Transverse colon (tissue), 4 donors: ENCODE measurements around the gene RLF. TPM values are rescaled to one million over a fixed set of nuclear protein-coding genes. Genes with fewer than 3 reads are reported as not detected.

Experiments
- DNase-seq: peaks from one replicate; pipeline ENCODE4 v3.0.0-alpha.2; 2019
- H3K27ac ChIP-seq, 4 donors: fragments of 200-600 bp; sonication (generic); 2 replicates each; pipeline ENCODE4 v1.5.1; 2016 to 2018; ENCODE audit warnings: inconsistent platforms in 4 of 4
- H3K27me3 ChIP-seq: fragments of 200-600 bp; sonication (generic); 2 replicates; pipeline ENCODE4 v1.5.1; 2017; ENCODE audit warnings: inconsistent platforms
- H3K36me3 ChIP-seq, 4 donors: fragments of 200-600 bp; sonication (generic); 2 replicates each; pipeline ENCODE4 v1.5.1; 2017 to 2019; ENCODE audit warnings: inconsistent platforms in 4 of 4
- H3K4me1 ChIP-seq, 4 donors: fragments of 200-600 bp; sonication (generic); 2 replicates each; pipeline ENCODE4 v1.5.1; 2017 to 2020; ENCODE audit warnings: inconsistent platforms in 4 of 4
- H3K4me3 ChIP-seq, 4 donors: fragments of 200-600 bp; sonication (generic); 1 replicate in 1 of 4; 2 replicates in 3 of 4; pipeline versions ENCODE4 v1.5.1 to v1.6.1; 2017 to 2019; ENCODE audit warnings: inconsistent platforms in 4 of 4
- H3K9me3 ChIP-seq, 2 donors: fragments of 200-600 bp; sonication (generic); 2 replicates each; pipeline ENCODE4 v1.5.1; 2017 to 2019; ENCODE audit warnings: inconsistent platforms in 2 of 2
- EP300 ChIP-seq: sonication (generic); formaldehyde crosslinking; IDR thresholded peaks from one replicate; pipeline ENCODE4 v1.6.1; 2017; ENCODE audit warnings: antibody characterized with exemption, low read depth
- POLR2A ChIP-seq: fragments of 450-650 bp; IDR thresholded peaks from one replicate; pipeline ENCODE4 v1.6.1; 2016; ENCODE audit warnings: antibody characterized with exemption, mild to moderate bottlenecking, moderate library complexity
- POLR2AphosphoS5 ChIP-seq, 3 donors: sonication (generic); formaldehyde crosslinking; IDR thresholded peaks; one replicate each; pipeline ENCODE4 v1.6.1; 2016; ENCODE audit warnings: antibody characterized with exemption in 3 of 3
- WGBS, 2 donors: methylation state at CpG; one replicate each; pipeline ENCODE4 v1.1.5; 2018; ENCODE audit warnings: low coverage in 1 of 2; 5-methylcytosine and 5-hydroxymethylcytosine counted together
- in situ Hi-C, 4 donors: fragments of 200-750 bp; cut with MboI; loops; one replicate each; pipeline versions ENCODE4 v1.15.0 to v1.15.1; 2017; ENCODE audit warnings: low sequenced_read_pairs in 3 of 4, low pct_ligation_motif_present in 1 of 4, low pct_unique_long_range_greater_than_20kb in 1 of 4
- intact Hi-C: fragments of 100-400 bp; cut with DNase I; formaldehyde crosslinking; loops from one replicate; pipeline ENCODE4 v1.15.1; 2023; ENCODE audit warnings: low total_unique reads
- total RNA-seq, 4 donors: library from RNA; depleted of rRNA; stranded (reverse); fragments of >200 nt; gene quantifications; one replicate each; pipeline ENCODE4 v1.1.0, GENCODE V29; 2016
- TF ChIP-seq, protein P1 (sequence below), 5 experiments: fragments of 200-600 bp in 3 of 5; fragments of 450-650 bp in 2 of 5; sonication (generic) in 3 of 5; IDR thresholded peaks; 1 replicate in 2 of 5; 2 replicates in 3 of 5; pipeline ENCODE4 v1.5.1; 2016 to 2017; ENCODE audit warnings: antibody characterized with exemption in 5 of 5, inconsistent platforms in 3 of 5, mild to moderate bottlenecking in 2 of 5, moderate library complexity in 1 of 5

RLF gene
- total RNA-seq, 4 donors from 2014 or later, result 11.2 to 18.3 (median 13.9) TPM

DNA sequence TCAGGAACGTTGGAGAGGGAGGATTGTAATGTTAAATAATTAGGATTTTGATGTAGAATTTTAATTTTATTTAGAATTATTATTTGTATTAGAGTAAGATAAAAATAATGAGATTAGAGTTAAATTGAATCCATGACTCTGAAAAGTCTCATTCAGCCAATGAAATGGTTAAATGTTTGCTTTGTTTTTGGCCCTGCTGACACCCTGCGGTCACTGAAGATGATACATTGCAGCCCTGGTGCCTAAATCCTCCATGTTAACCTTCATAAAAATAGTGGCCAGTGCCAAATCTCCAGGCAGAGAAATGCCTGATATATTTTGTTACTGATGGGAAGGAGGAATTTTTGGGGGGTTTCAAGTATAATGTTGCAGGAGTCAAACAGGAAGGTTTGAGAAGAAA, 27.3 kb upstream of the RLF start:
- TF ChIP-seq EP300 (no peak), POLR2AphosphoS5 (IDR thresholded peaks at IDR 0.05) (no peak), POLR2A (no peak)
- TF ChIP-seq, protein P1, sequence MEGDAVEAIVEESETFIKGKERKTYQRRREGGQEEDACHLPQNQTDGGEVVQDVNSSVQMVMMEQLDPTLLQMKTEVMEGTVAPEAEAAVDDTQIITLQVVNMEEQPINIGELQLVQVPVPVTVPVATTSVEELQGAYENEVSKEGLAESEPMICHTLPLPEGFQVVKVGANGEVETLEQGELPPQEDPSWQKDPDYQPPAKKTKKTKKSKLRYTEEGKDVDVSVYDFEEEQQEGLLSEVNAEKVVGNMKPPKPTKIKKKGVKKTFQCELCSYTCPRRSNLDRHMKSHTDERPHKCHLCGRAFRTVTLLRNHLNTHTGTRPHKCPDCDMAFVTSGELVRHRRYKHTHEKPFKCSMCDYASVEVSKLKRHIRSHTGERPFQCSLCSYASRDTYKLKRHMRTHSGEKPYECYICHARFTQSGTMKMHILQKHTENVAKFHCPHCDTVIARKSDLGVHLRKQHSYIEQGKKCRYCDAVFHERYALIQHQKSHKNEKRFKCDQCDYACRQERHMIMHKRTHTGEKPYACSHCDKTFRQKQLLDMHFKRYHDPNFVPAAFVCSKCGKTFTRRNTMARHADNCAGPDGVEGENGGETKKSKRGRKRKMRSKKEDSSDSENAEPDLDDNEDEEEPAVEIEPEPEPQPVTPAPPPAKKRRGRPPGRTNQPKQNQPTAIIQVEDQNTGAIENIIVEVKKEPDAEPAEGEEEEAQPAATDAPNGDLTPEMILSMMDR (IDR thresholded peaks at IDR 0.05), result no peak
- Histone ChIP-seq H3K27me3 (peaks cover 25% of the 10 kb centered on the region), H3K36me3 (no peaks in the 10 kb centered on the region), H3K27ac (no peak overlapping the region), H3K9me3 (peaks cover 0 to 6% of the 10 kb centered on the region in 2 donors), H3K4me3 (no peak overlapping the region), H3K4me1 (no peaks in the 10 kb centered on the region)
- intact Hi-C loops (no loop called here), in situ Hi-C loops (loop anchor here in 2 of 4 donors (25.0 kb wide), 2 partner anchors 278 to 303 kb away; no protein-coding TSS in a partner anchor)
- WGBS, 2 donors, result 47 to 56% methylated on average over 2 of the region's 2 CpGs
- no peak for DNase-seq

DNA sequence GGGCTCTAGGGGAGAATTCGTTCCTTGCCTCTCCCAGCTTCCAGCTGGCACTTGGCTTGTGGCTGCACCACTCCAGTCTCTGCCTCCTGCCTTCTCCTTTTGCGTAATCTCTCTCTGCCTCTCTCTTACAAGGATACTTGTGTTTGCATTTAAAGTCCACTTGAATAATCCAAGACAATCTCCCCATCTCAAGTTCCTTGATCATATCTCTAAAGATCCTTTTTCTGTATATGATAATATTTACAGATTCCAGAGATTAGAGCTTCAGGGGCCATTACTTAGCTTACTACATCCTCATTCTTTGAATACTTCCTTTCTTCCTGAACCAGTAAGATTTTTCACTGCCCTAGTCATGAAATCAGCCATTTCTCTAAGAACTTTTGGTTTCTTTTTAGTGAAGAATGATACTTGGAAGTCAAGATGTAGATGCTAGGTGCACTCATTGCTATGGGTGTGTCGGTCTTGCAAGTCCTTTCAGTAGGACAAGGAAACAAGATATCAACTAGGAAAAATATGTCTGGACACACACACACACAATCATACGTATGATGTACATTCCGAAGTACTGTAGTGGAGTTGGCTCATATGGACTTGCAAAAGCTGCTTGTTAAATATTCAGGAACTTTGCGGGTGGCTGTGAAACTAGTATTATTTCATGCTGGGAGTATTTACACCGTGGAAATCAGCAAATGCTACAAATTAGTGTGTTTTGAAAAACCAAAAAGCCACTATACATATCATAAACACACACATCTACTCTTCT, 20.8 kb upstream of the RLF start:
- no peaks in the 10 kb centered on the region for H3K9me3 ChIP-seq
- intact Hi-C loops (no loop called here), in situ Hi-C loops (loop anchor here (10.0 to 25.0 kb wide), 5 partner anchors 194 to 297 kb away; no protein-coding TSS in a partner anchor)
- no peak for TF ChIP-seq POLR2AphosphoS5 (IDR thresholded peaks at IDR 0.05)
- TF ChIP-seq POLR2A, result no peak
- no peak for TF ChIP-seq EP300
- TF ChIP-seq, protein P1 (IDR thresholded peaks at IDR 0.05), result no peak
- H3K4me3 ChIP-seq, result no peak overlapping the region
- no peaks in the 10 kb centered on the region for H3K36me3 ChIP-seq
- H3K4me1 ChIP-seq, result no peaks in the 10 kb centered on the region
- WGBS, 2 donors, result 59 to 76% methylated on average over 7 of the region's 7 CpGs
- peaks cover 10% of the 10 kb centered on the region for H3K27me3 ChIP-seq
- DNase-seq, result no peak
- no peak overlapping the region for H3K27ac ChIP-seq

DNA sequence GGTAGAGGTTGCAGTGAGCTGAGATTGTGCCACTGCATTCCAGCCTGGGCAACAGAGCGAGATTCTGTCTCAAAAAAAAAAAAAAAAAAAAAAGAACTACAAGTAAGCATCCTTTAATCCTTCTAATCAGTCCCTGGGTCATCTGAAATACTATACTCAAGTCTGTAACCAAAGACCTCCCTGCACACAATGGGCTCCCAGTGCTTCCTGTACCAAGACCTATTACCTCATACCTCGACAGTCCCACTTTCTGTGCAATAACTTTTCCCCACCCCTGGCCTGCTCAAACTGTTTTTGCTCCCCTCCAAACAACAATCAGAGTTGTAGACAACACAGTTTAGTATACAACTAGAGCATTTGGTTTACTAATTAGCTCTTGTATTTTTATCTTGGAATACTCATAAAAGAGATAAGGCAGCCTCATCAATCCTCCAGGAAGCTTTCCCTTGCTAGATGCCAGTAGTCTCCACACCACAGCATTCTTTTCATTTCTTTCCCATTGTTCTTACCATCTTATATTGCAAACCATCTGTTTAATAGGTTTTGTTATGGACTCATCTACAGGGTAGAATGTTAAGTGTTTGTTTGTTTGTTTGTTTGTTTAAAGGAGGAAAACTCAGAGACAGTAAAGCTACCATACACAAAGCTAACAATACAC, 19.2 kb upstream of the RLF start:
- TF ChIP-seq POLR2AphosphoS5 (IDR thresholded peaks at IDR 0.05), result no peak
- TF ChIP-seq POLR2A, result no peak
- no peak for TF ChIP-seq EP300
- TF ChIP-seq, protein P1 (IDR thresholded peaks at IDR 0.05), result no peak
- 40 to 51% methylated on average over 2 of the region's 2 CpGs for WGBS, 2 donors
- DNase-seq, result no peak
- H3K36me3 ChIP-seq, result no peaks in the 10 kb centered on the region
- H3K9me3 ChIP-seq, result no peaks in the 10 kb centered on the region
- H3K4me1 ChIP-seq, result no peaks in the 10 kb centered on the region
- H3K27ac ChIP-seq, result no peak overlapping the region
- in situ Hi-C loops (loop anchor here (10.0 to 25.0 kb wide), 5 partner anchors 193 to 295 kb away; no protein-coding TSS in a partner anchor), intact Hi-C loops (loop anchor here (2.0 kb wide), 1 partner anchor 265 kb away; no protein-coding TSS in a partner anchor)
- no peak overlapping the region for H3K4me3 ChIP-seq
- peaks cover 25% of the 10 kb centered on the region for H3K27me3 ChIP-seq

DNA sequence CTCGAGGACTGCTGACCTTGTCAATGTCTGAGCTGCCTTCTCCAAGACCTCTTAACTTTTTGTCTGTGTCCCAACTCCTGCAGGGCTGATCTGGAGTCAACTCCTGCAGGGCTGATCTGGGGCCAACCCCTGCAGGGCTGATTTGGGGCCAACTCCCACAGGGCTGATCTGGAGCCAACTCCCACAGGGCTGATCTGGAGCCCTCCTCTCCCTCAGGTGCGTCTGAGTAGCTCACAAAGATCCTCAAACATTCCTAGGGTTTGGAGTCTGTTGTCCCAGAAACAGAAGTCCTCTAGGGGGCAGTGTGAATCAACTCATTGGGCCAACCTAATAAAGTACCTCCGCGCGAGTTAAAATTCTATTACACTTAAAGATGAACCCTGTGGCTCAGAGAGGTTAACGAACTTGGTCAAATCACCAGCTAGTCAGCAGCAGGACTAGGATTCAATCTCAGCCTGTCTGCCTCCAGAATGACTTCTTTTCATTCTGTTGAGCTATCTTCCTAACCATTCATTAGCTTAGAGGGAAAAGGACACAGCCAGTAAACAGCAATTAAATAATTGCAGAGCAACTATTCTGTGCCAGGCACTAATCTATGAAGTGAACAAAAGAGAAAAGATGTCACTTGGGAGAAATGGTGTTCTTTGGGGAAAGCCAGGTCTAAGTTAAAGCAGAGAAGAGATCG, 17.2 kb upstream of the RLF start:
- peak; percentile 53 for DNase-seq
- no peak for TF ChIP-seq POLR2A
- TF ChIP-seq, protein P1 (IDR thresholded peaks at IDR 0.05), result peak; percentile 61 to 77 (median 72)
- Histone ChIP-seq H3K27me3 (peaks cover 41% of the 10 kb centered on the region), H3K4me3 (no peak overlapping the region), H3K4me1 (no peaks in the 10 kb centered on the region), H3K36me3 (no peaks in the 10 kb centered on the region), H3K27ac (no peak overlapping the region), H3K9me3 (no peaks in the 10 kb centered on the region)
- WGBS, 2 donors, result 15 to 20% methylated on average over 4 to 7 of the region's 7 CpGs
- in situ Hi-C loops, result loop anchor here (10.0 to 25.0 kb wide), 5 partner anchors 191 to 293 kb away; no protein-coding TSS in a partner anchor
- intact Hi-C loops, result loop anchor here (2.0 kb wide), 1 partner anchor 263 kb away; no protein-coding TSS in a partner anchor
